ENCODE data around the gene CAPZB.

- TF ChIP-seq POLR2A (IDR thresholded peaks at IDR 0.05; ENCODE audit: low read depth, low read length) (no peak), POLR2AphosphoS5 (IDR thresholded peaks at IDR 0.05; ENCODE audit: low read depth, low read length) (no peak), SPI1 (IDR thresholded peaks at IDR 0.05; ENCODE audit: low read depth, low read length) (no peak), TAF1 (IDR thresholded peaks at IDR 0.05; ENCODE audit: low read depth, low read length) (no peak)
Measured at GRCh38 chr1:19410393-19410792, 74.9 kb downstream of the CAPZB start.
